Prostate gland (tissue), 2 donors: ENCODE data around the gene LMTK3. TPM values are rescaled to one million over a fixed set of nuclear protein-coding genes. Genes with fewer than 3 reads are reported as not detected.

Experiments used
- DNase-seq: peaks from one replicate; pipeline ENCODE4 v3.0.0-alpha.2; 2019; ENCODE audit warnings: low spot score
- H3K27ac ChIP-seq, 2 donors: fragments of 200-600 bp; sonication (generic); 2 replicates each; pipeline ENCODE4 v1.5.1; 2017 to 2019
- H3K27me3 ChIP-seq: fragments of 200-600 bp; sonication (generic); replicated peaks from 2 replicates; pipeline ENCODE4 v1.5.1; 2019; ENCODE audit not compliant: insufficient read depth
- H3K36me3 ChIP-seq, 2 donors: fragments of 200-600 bp; sonication (generic); 1 replicate in 1 of 2; 2 replicates in 1 of 2; pipeline versions ENCODE4 v1.5.1 to v1.8.1; 2017 to 2019
- H3K4me1 ChIP-seq: fragments of 200-600 bp; sonication (generic); replicated peaks from 2 replicates; pipeline ENCODE4 v1.5.1; 2019
- H3K4me3 ChIP-seq, 2 donors: fragments of 200-600 bp; sonication (generic); 2 replicates each; pipeline ENCODE4 v1.5.1; 2017 to 2019
- H3K9me3 ChIP-seq: fragments of 200-600 bp; sonication (generic); 2 replicates; pipeline ENCODE4 v1.5.1; 2017
- POLR2A ChIP-seq: fragments of 450-650 bp; IDR thresholded peaks from one replicate; pipeline ENCODE4 v1.6.1; 2016; ENCODE audit warnings: antibody characterized with exemption, mild to moderate bottlenecking
- POLR2AphosphoS5 ChIP-seq: sonication (generic); formaldehyde crosslinking; IDR thresholded peaks from one replicate; pipeline ENCODE4 v1.6.1; 2017; ENCODE audit warnings: antibody characterized with exemption
- WGBS: methylation state at CpG from one replicate; pipeline ENCODE4 v1.1.5; 2018; 5-methylcytosine and 5-hydroxymethylcytosine counted together
- intact Hi-C: fragments of 100-400 bp; cut with DNase I; formaldehyde crosslinking; loops from one replicate; pipeline ENCODE4 v1.14.2; 2022
- total RNA-seq, 2 donors: library from RNA; depleted of rRNA; stranded (reverse); fragments of >200 nt; gene quantifications; one replicate each; pipeline ENCODE4 v1.1.0, GENCODE V29; 2016
- TF ChIP-seq, protein P1 (sequence below), 4 experiments: fragments of 200-600 bp in 2 of 4; fragments of 450-650 bp in 2 of 4; sonication (generic) in 2 of 4; IDR thresholded peaks; 1 replicate in 3 of 4; 2 replicates in 1 of 4; pipeline ENCODE4 v1.5.1; 2016 to 2019; ENCODE audit warnings: antibody characterized with exemption in 4 of 4, mild to moderate bottlenecking in 2 of 4, moderate library complexity in 2 of 4

The LMTK3 gene
- total RNA-seq, 2 donors from 2014 or later: 7.4 to 10.2 TPM

DNA sequence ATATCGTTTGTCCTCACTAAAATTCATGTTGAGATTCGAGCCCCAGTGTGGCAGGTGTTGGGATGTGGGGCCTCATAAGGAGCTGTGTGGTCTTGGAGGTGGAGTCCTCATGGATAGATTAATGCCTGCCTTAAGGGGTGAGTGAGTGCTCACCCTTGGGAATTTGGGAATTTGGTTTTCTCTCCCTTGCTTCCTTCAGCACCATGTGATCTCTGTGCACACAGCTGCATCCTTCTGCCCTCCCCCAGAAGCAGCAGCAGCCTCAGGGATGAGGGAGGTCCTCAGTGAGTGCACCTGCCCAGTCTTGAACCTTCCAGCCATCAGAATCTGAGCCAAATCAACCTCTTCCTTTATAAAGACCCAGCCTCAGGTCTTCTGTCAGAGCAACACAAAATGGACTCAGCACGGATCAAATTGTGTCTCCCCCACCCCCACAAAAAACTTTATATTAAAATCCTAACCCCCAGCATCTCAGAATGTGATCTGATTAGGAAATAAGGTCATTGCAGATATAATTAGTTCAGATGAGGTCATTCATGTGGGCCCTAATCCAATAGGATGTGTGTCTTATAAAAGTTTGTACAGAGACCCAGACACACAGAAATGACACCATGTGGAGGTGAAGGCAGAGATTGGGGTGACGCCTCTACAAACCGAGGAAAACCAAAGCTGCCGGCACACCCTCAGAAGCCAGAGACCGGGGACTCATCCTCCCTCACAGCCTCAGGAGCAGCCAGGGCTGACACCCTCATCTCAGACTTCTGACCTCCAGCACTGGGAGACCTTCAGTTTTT lies 29.6 kb downstream of the LMTK3 start:
- H3K9me3 ChIP-seq: no peaks in the 10 kb centered on the region
- TF ChIP-seq, protein P1, sequence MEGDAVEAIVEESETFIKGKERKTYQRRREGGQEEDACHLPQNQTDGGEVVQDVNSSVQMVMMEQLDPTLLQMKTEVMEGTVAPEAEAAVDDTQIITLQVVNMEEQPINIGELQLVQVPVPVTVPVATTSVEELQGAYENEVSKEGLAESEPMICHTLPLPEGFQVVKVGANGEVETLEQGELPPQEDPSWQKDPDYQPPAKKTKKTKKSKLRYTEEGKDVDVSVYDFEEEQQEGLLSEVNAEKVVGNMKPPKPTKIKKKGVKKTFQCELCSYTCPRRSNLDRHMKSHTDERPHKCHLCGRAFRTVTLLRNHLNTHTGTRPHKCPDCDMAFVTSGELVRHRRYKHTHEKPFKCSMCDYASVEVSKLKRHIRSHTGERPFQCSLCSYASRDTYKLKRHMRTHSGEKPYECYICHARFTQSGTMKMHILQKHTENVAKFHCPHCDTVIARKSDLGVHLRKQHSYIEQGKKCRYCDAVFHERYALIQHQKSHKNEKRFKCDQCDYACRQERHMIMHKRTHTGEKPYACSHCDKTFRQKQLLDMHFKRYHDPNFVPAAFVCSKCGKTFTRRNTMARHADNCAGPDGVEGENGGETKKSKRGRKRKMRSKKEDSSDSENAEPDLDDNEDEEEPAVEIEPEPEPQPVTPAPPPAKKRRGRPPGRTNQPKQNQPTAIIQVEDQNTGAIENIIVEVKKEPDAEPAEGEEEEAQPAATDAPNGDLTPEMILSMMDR (IDR thresholded peaks at IDR 0.05): no peak
- TF ChIP-seq POLR2AphosphoS5 (no peak), POLR2A (no peak)
- no peak for DNase-seq
- no peak overlapping the region for H3K27ac ChIP-seq
- intact Hi-C loops: no loop called here
- WGBS: 51% methylated on average over 7 of the region's 7 CpGs
- H3K27me3 ChIP-seq: no peaks in the 10 kb centered on the region
- no peak overlapping the region for H3K4me3 ChIP-seq
- no peaks in the 10 kb centered on the region for H3K4me1 ChIP-seq
- H3K36me3 ChIP-seq: no peaks in the 10 kb centered on the region

DNA sequence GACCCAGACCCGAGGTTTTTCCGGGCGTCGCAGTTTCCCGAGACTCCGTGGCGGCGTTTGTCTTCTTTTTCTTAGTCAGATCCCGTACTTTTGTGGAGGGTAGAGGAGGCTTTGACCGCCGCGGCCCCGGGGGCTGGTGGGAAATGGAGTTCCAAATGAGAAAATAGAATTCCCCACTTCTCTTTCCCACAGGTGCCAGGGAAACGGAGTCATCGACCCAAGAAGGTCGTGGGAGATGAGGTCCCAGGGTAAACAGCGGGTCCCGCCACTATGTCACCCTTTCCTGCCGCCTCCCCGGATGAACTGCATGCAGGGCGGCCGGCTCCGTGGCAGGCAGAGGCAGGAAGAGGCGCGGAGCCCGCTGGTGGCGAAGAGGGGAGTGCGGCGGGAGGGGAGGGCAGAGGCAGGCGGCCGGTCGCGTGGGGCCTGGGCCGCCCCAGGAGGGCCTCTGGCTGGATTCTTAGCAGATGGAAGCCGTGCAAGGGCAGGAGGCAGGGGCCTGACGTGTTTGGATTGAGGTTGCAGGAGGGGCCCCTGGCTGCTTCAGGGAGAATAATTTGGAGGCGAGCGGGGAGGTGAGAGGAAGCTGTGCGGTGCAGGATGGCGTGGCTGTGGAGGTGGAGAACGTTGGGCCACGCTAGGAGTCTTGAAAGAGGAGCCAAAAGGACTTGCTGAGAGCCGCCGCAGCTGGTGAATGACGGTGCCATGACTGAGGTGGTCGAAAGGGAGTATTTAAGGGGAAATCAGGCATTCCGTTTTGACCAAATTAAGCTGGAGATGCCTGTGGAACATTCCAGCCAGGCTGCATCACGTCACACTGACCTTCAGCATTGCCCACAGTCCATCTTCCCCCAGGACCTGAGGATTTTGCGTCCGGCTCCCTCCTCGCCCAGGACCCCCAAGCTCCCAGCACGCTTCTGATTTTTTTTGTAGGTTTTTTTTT lies 30.8 kb downstream of the LMTK3 start:
- no peak for TF ChIP-seq POLR2AphosphoS5
- peak; percentile 29 for TF ChIP-seq POLR2A
- TF ChIP-seq, protein P1 (IDR thresholded peaks at IDR 0.05): peak in 2 of 4 experiments; percentile 14 to 25
- H3K36me3 ChIP-seq: peaks cover 0 to 2% of the 10 kb centered on the region in 2 donors
- DNase-seq: no peak
- peak overlapping the region; percentile 33 to 49 for H3K4me3 ChIP-seq
- intact Hi-C loops: no loop called here
- no peaks in the 10 kb centered on the region for H3K9me3 ChIP-seq
- peak overlapping the region; percentile 87 to 91 for H3K27ac ChIP-seq
- no peaks in the 10 kb centered on the region for H3K4me1 ChIP-seq
- H3K27me3 ChIP-seq: no peaks in the 10 kb centered on the region
- 10% methylated on average over 52 of the region's 52 CpGs for WGBS

DNA sequence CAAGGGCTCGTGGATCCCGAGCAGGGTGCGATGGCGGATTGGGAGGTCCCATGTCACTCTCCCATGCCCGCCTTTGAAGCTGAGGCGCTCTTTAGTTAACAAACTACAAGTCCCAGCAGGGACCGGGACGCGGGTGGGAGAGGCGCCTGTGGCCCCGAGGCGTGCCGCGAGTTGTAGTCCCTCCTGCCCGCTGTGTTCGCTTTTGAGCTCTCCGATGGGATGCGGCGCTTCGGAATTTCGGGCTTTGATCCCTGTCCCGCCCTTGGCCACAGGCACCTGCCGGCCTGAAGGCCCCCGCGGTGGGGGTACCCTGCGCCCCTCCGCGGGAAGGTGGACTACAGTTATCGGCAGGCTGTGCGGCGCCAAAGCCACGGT lies 31.5 kb downstream of the LMTK3 start:
- DNase-seq: peak; percentile 68
- H3K27me3 ChIP-seq: no peaks in the 10 kb centered on the region
- intact Hi-C loops: no loop called here
- no peaks in the 10 kb centered on the region for H3K4me1 ChIP-seq
- peak overlapping the region; percentile 87 to 91 for H3K27ac ChIP-seq
- H3K36me3 ChIP-seq: peaks cover 0 to 8% of the 10 kb centered on the region in 2 donors
- TF ChIP-seq POLR2AphosphoS5 (peak; percentile 57), POLR2A (peak; percentile 12)
- TF ChIP-seq, protein P1 (IDR thresholded peaks at IDR 0.05): no peak
- H3K9me3 ChIP-seq: no peaks in the 10 kb centered on the region
- 10% methylated on average over 32 of the region's 32 CpGs for WGBS
- peak overlapping the region; percentile 33 to 49 for H3K4me3 ChIP-seq

DNA sequence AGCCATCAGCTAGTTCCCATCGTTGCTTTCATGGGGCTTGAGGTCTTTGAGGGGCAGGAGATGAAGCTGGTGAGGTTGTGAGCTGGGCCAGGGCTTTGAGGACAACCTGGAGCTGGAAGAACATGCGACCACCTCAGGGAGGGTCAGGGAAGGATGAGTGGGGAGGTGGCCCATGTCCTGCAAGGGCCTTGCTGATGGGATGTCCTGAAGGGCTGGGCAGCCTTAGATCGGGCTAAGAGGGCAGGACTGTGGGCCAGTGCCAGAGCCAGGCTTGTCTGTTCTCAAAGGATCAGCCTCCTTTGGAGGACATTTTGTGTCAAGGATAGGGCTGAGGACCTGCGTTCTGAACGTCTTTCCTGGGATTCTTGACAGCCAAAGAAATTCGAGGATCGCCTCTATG lies 31.9 kb downstream of the LMTK3 start:
- intact Hi-C loops: no loop called here
- Histone ChIP-seq H3K36me3 (peaks cover 2 to 13% of the 10 kb centered on the region in 2 donors), H3K4me1 (no peaks in the 10 kb centered on the region), H3K27ac (peak overlapping the region; percentile 87 to 91), H3K27me3 (no peaks in the 10 kb centered on the region), H3K9me3 (no peaks in the 10 kb centered on the region), H3K4me3 (peak overlapping the region in 1 of 2 donors; percentile 49)
- no peak for TF ChIP-seq POLR2A
- no peak for DNase-seq
- WGBS: 70% methylated on average over 7 of the region's 7 CpGs
